Embryonic facial prominence (tissue), 1 donor: ENCODE measurements around the gene TRIP6.
"Not testable (repeated sequence)": the region's sequence is repeated elsewhere in the genome, so short reads cannot be mapped to it uniquely, and the experiment has no call there.

Experiments
- DNase-seq: peaks from one replicate; pipeline ENCODE4 v3.0.0-alpha.2; 2016; ENCODE audit errors: extremely low spot score

The TRIP6 gene

DNA sequence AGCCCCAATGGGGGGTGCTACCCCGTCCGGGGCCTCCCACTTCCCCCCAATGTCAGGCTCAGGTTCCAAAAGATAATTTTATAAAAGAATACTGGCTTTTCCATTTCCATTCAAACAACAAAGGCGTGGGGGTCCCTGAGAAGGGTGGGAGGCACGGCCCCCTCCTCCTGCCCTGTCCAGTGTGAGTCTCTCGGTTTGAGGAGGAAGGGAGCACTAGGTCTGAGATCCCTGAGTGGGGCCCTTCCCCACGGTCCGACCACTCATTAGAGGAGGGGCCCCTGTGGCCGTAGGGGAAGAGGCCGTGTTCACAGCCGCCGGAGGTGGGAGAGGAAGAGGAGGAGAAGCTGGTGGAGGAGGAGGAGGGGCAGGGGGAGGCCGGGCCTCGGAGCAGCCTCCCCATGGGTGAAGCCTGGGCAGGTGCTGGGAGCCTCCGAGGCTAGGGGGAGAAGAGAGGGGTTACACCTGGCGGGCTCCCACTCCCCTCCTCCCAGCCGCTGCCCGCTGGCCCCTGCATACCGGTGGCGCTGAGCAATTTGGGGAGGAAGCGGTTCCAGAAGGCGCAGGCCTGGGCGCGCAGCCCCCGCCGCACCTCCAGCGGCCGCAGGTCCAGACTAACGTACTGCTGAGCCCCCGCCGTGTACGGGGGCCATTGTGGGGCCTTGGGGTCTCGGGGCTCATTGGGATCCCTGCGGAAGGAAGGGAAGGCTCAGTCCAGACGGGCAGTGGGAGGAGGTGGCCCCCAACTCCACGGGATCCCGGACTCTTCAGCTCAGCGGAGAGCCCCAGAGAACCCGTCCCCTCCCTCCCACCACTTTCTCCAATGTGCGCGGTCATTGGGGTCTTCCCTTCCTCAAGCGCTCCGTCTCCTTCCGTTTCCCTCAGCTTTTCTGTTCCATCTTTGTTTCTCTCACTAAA is 23.7 kb downstream of the TRIP6 start:
- DNase-seq, result no peak

GRCh38 chr7:100891568-100892247 is 24.5 kb downstream of the TRIP6 start:
- no peak for DNase-seq

GRCh38 chr7:100892364-100893317 is 25.5 kb downstream of the TRIP6 start:
- no peak for DNase-seq

DNA sequence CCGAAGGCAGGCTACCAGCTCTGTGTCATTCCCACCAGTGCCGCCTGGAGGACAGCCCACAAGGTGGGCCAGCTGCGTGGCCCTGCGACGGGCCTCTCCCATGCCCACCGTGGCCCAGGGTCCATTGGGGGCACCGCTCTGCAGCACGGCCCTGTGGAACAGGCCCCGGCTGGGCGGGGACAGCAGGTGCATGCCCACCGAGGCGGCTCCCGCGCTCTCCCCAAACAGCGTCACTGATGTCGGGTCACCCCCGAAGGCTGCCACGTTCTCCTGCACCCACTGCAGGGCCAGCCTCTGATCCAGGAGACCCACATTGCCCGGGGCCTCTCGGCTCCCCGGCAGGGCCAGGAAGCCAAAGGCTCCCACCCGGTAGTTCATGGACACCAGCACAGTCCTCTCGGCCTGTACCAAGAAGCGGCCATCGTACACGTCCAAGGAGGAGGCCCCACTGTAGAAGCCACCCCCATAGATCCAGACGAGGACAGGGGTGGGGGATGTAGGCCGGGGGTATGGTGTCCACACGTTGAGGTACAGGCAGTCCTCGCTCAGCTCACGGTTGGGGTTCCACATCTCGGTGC is 26.2 kb downstream of the TRIP6 start:
- no peak for DNase-seq

DNA sequence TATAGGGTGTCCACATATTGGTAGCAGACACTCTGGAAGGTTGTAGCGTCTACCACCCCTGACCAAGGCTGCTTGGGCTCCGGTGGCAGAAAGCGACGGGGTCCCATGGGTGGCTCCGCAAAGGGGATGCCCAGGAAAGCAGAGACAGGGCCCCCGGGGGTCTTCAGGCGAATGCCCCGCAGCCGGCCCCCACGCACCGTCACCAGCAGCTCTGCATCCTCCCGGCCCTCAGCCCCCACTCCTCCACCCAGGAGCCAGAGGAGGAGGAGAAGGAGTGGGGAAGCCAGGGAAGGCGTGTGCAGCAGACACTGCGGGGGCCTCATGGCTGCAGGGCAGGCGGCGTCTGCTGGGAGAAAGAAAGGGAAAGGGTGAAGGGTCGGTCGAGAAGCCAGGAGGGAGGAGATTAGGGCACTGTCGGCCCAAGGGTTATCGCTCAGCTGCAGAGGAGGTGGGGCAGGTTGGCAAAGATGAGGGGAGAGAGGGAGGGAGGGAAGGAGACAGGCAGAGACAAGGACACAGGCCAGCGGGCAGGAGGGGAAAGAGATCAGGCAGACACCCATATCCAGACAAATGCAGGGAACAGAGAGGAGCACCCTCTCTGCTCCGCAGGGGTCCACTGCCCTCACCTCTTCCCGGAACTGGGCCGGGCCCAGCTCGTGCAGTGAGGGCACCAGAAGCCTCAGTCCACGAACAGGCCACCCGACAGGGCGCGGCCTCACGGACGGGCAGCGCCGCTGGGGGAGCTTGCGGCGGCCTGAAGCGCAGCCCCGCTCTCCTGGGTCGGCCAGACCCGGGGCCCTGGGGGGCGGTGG is 26.9 kb downstream of the TRIP6 start:
- no peak for DNase-seq

DNA sequence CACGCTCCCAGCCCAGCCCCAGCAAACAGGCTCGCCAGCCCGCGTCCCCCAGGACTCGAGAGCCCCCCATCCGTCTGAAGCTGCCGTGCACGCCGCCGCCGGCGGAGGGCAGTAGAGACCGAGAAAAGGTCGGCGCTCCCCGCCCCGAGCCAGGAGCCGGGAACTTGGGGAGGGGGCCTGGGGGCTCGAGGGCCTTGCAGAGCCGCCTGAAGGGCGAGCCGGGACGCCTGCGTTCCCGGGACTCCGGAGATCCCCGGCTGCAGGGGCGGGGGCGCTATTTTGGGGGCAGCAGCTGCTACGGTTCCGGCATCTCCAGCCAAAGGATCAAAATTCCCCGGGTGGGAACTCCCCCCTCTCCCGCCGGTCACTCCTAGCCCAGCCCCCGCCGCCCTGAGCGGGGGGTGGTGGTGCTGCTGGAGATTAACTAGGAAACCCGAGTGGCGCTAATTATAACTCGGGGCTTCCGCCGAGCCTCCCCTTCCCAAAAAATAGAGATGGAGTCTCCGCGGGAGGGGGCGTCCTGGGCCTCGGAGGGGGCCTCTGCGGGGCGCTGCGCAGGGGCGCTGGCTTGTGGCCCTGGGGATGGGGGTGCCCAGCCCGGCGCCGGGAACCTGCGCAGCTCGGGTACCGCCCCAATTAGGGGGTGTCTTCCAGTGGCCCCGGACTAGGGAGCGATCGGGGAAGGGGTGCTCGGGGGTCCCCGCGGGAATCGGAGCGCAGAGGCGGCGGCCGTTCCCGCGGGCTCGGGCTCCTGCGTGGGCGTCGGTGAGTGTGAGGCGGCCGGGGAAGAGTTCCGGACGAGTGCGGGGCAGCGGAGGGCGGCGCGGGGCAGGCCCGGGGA is 27.9 kb downstream of the TRIP6 start:
- no peak for DNase-seq

DNA sequence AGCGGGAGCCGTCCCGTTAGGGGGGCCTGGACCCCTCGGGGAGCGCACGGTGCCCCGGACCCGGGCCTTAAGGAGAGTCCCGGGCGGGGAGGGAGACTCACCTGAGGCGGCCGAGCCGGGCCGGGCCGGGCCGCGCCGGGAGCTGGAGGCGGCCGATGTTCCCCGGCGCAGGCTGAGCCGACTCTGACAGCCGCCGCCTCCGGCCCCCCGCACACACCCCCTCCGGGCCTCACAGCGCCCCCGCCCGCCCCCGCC is 28.4 kb downstream of the TRIP6 start, which contains the start of gene ACHE:
Gene ACHE (minus strand): TSS at position 188 of the 255 bp plus-strand sequence. CDS start 1,656 bp downstream, outside the sequence.
- DNase-seq, result no peak

DNA sequence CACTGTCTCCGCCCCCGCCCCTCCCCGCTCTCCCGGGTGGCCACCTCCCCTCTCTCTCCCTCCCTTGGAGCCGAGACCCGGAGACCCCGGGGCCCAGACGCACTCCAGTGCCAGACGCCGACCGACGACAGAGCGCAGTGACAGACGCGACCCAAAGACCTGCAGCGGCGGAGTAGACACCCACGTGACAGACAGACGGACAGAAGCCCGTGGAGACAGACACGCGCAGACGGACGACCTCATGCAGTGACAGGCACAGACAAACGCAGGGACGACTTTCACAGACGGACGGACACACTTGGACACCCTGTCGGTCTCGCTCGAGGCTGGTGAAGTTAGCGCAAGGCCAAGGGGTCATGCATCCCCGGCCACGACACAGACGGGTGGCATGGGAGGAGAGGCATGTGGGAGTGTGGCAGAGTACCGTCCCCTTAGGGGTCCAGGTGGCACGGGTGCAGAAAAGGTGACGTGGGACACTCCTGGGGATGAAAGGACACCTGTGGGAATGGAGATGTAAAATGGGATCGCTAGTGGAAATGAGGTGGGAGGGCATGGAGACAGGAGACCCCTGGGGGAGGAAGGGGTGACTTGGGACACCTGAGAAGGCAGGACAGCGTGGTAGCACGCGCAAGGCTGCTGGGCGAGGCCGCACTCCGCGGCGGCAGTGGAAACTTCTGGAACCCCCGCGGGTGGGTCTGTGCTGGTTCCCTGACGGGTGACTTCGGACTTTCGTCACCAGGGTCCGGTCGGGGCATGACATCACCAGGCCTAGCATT is 29.0 kb downstream of the TRIP6 start:
- no peak for DNase-seq

DNA sequence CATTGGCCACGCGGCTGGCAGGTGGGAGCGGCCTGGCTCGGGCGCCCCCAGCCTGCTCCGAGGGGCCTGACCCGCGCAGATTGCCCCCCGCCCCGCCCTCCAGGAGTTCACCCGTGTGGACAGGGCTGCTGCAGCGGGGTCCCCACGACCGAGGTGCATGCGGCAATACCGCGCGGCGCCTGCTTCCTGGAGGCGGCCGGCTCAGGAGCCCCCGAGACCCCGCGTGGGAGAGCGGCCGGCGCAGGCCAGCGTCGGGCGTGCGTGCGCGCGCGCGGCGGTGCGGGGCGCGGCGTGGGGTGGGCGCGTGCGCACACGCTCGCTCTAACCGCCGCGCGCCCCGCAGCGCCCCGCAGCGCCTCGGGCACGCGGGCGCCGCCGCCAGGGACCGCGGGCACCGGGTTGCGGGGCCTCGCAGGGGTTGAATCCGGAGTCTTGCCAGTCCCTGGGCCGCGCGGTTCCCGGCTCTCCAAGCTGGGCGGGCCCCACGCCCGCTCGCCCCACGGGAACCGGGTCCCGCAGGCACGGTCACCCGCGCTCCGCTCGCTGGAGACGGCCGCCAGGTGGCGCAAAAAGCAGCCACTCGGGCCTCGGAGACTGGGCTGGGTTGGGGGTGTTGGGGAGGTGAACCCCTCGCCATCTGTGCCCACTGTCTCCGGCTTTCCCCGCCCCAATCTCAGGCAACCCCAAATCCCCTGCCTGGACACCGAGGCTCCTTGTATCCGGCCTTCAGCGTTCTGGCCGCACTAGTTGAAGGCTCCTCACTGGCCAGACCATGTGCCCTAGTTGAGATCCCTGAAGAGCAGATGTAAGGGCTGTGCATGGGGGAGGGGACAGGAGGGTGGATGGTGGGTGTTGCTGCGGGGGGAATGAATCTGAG is 29.8 kb downstream of the TRIP6 start:
- DNase-seq, result no peak

GRCh38 chr7:100897772-100898454 is 30.7 kb downstream of the TRIP6 start:
- DNase-seq, result no peak

DNA sequence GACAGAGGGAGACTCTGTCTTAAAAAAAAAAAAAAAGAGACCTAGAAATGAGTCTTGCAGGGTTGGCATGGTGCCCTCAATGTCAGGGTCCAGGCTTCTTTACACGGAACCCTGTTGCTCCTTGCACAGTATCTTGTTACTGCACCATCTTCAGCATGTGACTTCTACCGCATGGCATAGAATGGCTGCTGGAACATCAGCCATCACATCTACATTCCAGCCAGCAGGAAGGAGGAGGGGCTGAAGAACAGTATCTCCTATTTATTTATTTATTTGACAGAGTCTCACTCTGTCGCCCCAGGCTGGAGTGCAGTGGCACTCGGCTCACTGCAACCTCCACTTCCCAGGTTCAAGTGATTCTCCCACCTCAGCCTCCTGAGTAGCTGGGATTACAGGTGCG is 32.2 kb downstream of the TRIP6 start:
- DNase-seq, result no peak

- no peak for DNase-seq
Observed at GRCh38 chr7:100900978-100901377, 33.8 kb downstream of the TRIP6 start.

DNA sequence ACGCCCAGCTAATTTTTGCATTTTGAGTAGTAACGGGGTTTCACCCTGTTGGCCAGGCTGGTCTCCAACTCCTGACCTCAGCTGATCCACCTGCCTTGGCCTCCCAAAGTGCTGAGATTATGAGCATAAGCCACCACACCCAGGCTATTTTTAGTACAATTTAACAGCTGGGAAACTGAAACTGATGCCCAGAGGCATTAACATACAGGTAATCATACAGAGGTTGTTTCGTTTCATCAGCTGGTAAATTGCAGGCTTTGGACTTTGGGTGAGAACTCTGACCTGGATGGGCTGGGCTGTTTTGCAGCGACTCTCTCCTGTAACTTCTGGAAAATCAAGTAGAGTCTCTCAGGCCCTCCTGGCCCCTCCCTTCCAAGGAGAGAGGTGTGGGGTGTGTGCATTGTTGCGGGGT is 34.7 kb downstream of the TRIP6 start:
- DNase-seq, result no peak

DNA sequence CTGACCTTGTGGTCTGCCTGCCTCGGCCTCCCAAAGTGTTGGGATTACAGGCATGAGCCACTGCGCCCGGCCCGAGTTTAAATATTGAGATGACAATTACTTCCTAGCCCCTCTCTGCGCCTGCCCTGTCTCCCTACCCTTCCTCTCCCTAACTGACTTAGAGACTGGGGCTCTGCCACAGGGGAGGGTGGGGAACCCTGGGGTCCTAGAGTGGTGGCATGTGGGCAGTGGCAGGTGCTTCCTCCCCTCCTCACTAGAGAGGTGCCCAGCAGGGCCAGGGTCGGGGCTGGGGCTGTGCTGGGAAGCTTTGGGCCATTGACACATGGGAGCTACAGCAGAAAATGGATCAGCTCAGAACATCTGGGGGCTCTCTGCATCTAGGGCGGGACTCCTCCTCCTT is 35.5 kb downstream of the TRIP6 start:
- DNase-seq, result no peak

DNA sequence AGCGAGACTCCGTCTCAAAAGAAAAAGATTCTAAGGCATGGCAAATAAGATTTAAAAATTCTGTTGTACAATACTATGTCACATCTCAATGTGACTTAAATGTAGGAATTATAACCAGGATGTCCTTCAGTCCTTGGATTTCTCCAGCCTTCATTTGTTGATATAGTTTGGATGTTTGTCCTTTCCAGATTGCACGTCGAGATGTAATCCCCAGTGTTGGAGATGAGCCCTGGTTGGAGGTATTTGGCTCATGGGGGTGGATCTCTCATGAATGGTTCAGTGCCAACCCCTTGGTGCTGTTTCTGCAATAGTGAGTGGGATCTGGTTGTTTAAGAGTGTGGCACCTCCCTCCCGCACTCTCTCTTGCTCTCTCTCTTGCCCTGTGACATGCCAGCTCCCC is 41.3 kb downstream of the TRIP6 start:
- DNase-seq, result no peak

- DNase-seq, result not testable (repeated sequence)
Observed at GRCh38 chr7:100910443-100910842, 43.3 kb downstream of the TRIP6 start.

GRCh38 chr7:100911484-100911883 is 44.3 kb downstream of the TRIP6 start:
- no peak for DNase-seq
